H1 (cell line): ENCODE measurements around the gene EGFR. TPM values are rescaled to one million over a fixed set of nuclear protein-coding genes. Genes with fewer than 3 reads are reported as not detected.
A peak's percentile ranks its signal among the peaks of the same experiment; 100 is the strongest.

Experiments
- ASH2L ChIP-seq: fragments of 200-600, 300-600 bp; sonication (generic); IDR thresholded peaks from one replicate; pipeline ENCODE4 v1.7.1; 2017; ENCODE audit warnings: low read length
- BACH1 ChIP-seq: IDR thresholded peaks from 2 replicates; pipeline ENCODE4 v1.6.1; 2012; ENCODE audit warnings: low read length, improper control_type of control experiment
- BCL11A ChIP-seq, 2 experiments: IDR thresholded peaks; one replicate each; pipeline ENCODE4 v1.6.1; 2011; ENCODE audit warnings: low read depth in 2 of 2, low read length in 2 of 2, mild to moderate bottlenecking in 2 of 2
- CBX8 ChIP-seq: fragments of 300-800, 300-1000 bp; sonication (generic); IDR thresholded peaks from 2 replicates; pipeline ENCODE4 v1.7.1; 2016; ENCODE audit warnings: low read depth, low read length, borderline replicate concordance
- CEBPB ChIP-seq: IDR thresholded peaks from 2 replicates; pipeline ENCODE4 v1.6.1; 2012; ENCODE audit warnings: low read depth, low read length
- FOSL1 ChIP-seq: IDR thresholded peaks from 2 replicates; pipeline ENCODE4 v1.6.1; 2011; ENCODE audit warnings: mild to moderate bottlenecking, low read depth, low read length, moderate library complexity; ENCODE audit not compliant: insufficient read depth
- GTF2F1 ChIP-seq: IDR thresholded peaks from 2 replicates; pipeline ENCODE4 v1.6.1; 2012; ENCODE audit warnings: low read depth, low read length, improper control_type of control experiment, borderline replicate concordance
- HDAC2 ChIP-seq, 2 experiments: fragments of 300-600 bp in 1 of 2; sonication (generic) in 1 of 2; IDR thresholded peaks; 2 replicates each; pipeline ENCODE4 v1.6.1; 2011 to 2012; ENCODE audit warnings: low read depth in 2 of 2, low read length in 2 of 2, mild to moderate bottlenecking in 2 of 2, moderate library complexity in 2 of 2, borderline replicate concordance in 1 of 2, inconsistent platforms in 1 of 2
- HDAC6 ChIP-seq: IDR thresholded peaks from one replicate; pipeline ENCODE4 v1.7.1; 2012; ENCODE audit warnings: low read depth, mild to moderate bottlenecking, inconsistent platforms, low read length, moderate library complexity
- JUN ChIP-seq: IDR thresholded peaks from 2 replicates; pipeline ENCODE4 v1.6.1; 2011; ENCODE audit warnings: low read depth, mild to moderate bottlenecking, improper control_type of control experiment, low read length
- JUND ChIP-seq: IDR thresholded peaks from 2 replicates; pipeline ENCODE4 v1.6.1; 2011; ENCODE audit warnings: mild to moderate bottlenecking, improper control_type of control experiment, low read length
- MAFK ChIP-seq: IDR thresholded peaks from 2 replicates; pipeline ENCODE4 v1.6.1; 2012; ENCODE audit warnings: low read depth, mild to moderate bottlenecking, improper control_type of control experiment, low read length
- POU5F1 ChIP-seq: IDR thresholded peaks from 2 replicates; pipeline ENCODE4 v1.6.1; 2011; ENCODE audit warnings: low read depth, mild to moderate bottlenecking, low read length, moderate library complexity
- RAD21 ChIP-seq, 2 experiments: IDR thresholded peaks in 1 of 2; conservative IDR thresholded peaks in 1 of 2; 2 replicates each; pipeline ENCODE4 v1.6.1; 2011; ENCODE audit warnings: low read depth in 2 of 2, low read length in 2 of 2, improper control_type of control experiment in 1 of 2, inconsistent platforms in 1 of 2, mild to moderate bottlenecking in 1 of 2, moderate library complexity in 1 of 2
- RFX5 ChIP-seq: IDR thresholded peaks from 2 replicates; pipeline ENCODE4 v1.6.1; 2011; ENCODE audit warnings: low read depth, low read length, improper control_type of control experiment, borderline replicate concordance
- SP2 ChIP-seq: IDR thresholded peaks from 2 replicates; pipeline ENCODE4 v1.6.1; 2012; ENCODE audit warnings: mild to moderate bottlenecking, low read length, inconsistent platforms
- SRF ChIP-seq: IDR thresholded peaks from 2 replicates; pipeline ENCODE4 v1.6.1; 2011; ENCODE audit warnings: mild to moderate bottlenecking, low read depth, low read length, moderate library complexity
- TAF1 ChIP-seq: IDR thresholded peaks from 2 replicates; pipeline ENCODE4 v1.6.1; 2011; ENCODE audit warnings: mild to moderate bottlenecking, low read depth, low read length
- polyA plus RNA-seq, 7 experiments: library from polyadenylated mRNA; depleted of rRNA in 3 of 7; stranded (reverse) in 5 of 7; unstranded in 2 of 7; fragments of >200 nt in 5 of 7; fragments of 200-250 nt in 2 of 7; gene quantifications; 1 replicate in 5 of 7; 2 replicates in 1 of 7; 4 replicates in 1 of 7; pipeline versions ENCODE4 v1.2.1 to v1.2.3, GENCODE V29; 2011 to 2013; ENCODE audit warnings: missing spikeins in 2 of 7, mixed read lengths in 2 of 7
- total RNA-seq: library from RNA; stranded (reverse); fragmentation: NEBNext Ultra II Directional; extraction: Animal tissue kit (Norgen Biotek cat#: 25700); gene quantifications from 2 replicates; pipeline ENCODE4 v1.2.1, GENCODE V29; 2021
- TF ChIP-seq, protein P1 (sequence below): IDR thresholded peaks from 2 replicates; pipeline ENCODE4 v1.6.1; 2011; ENCODE audit warnings: low read depth, mild to moderate bottlenecking, low read length; ENCODE audit not compliant: insufficient read depth
- TF ChIP-seq, protein P2 (sequence below): IDR thresholded peaks from 2 replicates; pipeline ENCODE4 v1.6.1; 2012; ENCODE audit warnings: inconsistent platforms
- TF ChIP-seq, protein P3 (sequence below): IDR thresholded peaks from 2 replicates; pipeline ENCODE4 v1.6.1; 2011; ENCODE audit warnings: low read length, improper control_type of control experiment

Gene EGFR
- total and polyA plus RNA-seq, 2 of the 8 experiments (the other 6 are each of a cell fraction or from before 2014, with no cell fraction given) = 1.9 to 5.8 TPM

DNA sequence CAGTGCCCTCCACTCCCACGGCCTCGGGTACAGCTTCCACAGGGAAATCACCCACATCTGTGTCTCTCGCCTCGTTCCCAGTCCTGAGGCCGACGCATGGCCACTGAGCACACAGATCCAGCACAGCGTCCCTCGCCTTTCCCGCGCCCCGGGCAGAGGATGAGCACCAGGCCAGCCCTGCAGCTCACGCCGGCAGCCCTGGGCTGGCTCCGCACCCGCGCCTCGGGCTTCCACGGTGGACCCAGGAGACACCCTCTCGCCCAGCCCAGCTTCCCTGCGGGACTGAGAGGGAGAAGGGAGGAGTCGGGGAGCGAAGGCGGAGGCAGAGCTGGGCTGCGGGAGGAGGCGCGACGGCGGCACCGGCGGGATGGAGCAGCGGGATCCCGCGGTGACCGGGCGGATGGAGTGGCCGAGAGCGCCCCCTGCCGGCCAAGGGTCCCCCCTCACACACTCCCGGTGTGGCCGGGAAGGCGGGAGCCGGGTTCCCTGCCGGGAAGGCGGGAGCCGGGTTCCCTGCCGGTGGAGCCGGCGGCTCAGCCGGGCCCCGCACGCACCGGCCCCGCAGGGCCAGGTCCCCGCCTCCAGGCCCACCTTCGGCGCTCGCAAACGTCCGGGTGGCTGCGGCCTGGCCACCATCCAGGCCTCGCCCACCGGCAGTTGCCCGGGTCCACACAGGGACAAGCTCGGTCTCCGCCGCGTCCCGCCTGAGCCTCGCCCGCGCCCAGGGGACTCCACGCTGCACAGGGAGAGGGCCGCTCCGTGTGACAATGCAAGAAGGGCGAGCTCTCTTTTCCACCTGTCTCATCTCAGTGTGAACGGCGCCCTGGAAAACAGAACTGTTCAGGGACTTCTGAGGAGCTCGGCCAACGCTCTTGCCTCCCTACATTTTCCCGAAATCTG is 236.0 kb downstream of the EGFR start (continued):
- TF ChIP-seq BCL11A (IDR thresholded peaks at IDR 0.05; ENCODE audit: low read depth in 2 of 2, low read length in 2 of 2) (no peak), HDAC6 (no peak), TAF1 (peak; percentile 41; the same call in 1 of the 2 replicates), FOSL1 (no peak), ASH2L (peak; percentile 60), BACH1 (no peak), JUND (no peak), SRF (no peak), RFX5 (no peak), POU5F1 (no peak), RAD21 (IDR thresholded peaks at IDR 0.05 in 1 of 2, conservative IDR thresholded peaks at IDR 0.05 in 1 of 2; ENCODE audit: low read depth in 2 of 2, low read length in 2 of 2) (peak; percentile 82 to 83), CBX8 (no peak), SP2 (no peak), CEBPB (no peak), HDAC2 (IDR thresholded peaks at IDR 0.05; ENCODE audit: borderline replicate concordance in 1 of 2, low read depth in 2 of 2, low read length in 2 of 2) (peak in 1 of 2 experiments; percentile 29; a peak in 1 of 4 replicates), JUN (no peak), MAFK (no peak), GTF2F1 (no peak)
- TF ChIP-seq, protein P1, sequence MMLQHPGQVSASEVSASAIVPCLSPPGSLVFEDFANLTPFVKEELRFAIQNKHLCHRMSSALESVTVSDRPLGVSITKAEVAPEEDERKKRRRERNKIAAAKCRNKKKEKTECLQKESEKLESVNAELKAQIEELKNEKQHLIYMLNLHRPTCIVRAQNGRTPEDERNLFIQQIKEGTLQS = no peak
- TF ChIP-seq, protein P2, sequence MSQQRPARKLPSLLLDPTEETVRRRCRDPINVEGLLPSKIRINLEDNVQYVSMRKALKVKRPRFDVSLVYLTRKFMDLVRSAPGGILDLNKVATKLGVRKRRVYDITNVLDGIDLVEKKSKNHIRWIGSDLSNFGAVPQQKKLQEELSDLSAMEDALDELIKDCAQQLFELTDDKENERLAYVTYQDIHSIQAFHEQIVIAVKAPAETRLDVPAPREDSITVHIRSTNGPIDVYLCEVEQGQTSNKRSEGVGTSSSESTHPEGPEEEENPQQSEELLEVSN = peak; percentile 98
- TF ChIP-seq, protein P3, sequence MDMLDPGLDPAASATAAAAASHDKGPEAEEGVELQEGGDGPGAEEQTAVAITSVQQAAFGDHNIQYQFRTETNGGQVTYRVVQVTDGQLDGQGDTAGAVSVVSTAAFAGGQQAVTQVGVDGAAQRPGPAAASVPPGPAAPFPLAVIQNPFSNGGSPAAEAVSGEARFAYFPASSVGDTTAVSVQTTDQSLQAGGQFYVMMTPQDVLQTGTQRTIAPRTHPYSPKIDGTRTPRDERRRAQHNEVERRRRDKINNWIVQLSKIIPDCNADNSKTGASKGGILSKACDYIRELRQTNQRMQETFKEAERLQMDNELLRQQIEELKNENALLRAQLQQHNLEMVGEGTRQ = no peak
